ENCODE results near the gene FGF19. TPM values are rescaled to one million over a fixed set of nuclear protein-coding genes. Genes with fewer than 3 reads are reported as not detected.

Gene FGF19
- total and polyA plus RNA-seq, 9 of the 15 experiments (the other 6 are each of a cell fraction or from before 2014, with no cell fraction given), result 0.11 TPM; not detected in 8

GRCh38 chr11:69689484-69690319, 14.1 kb downstream of the FGF19 start (continued):
- no peak for TF ChIP-seq ELF4 (CRISPR knock-in tag; IDR thresholded peaks at IDR 0.05)
- TF ChIP-seq ATF3 (IDR thresholded peaks at IDR 0.05), result peak; percentile 56
- no peak for TF ChIP-seq ATF3 (CRISPR knock-in tag; conservative IDR thresholded peaks at IDR 0.05)
- TF ChIP-seq NFATC3 (IDR thresholded peaks at IDR 0.05), result no peak
- TF ChIP-seq ZNF316 (IDR thresholded peaks at IDR 0.05), result peak; percentile 48; the same call in 1 of the 2 replicates
- TF ChIP-seq CBX5 (IDR thresholded peaks at IDR 0.05; ENCODE audit: borderline replicate concordance, low read depth), result no peak
- peak; percentile 49; the same call in 1 of the 2 replicates for TF ChIP-seq CBFA2T2 (conservative IDR thresholded peaks at IDR 0.05)
- TF ChIP-seq ZNF398 (CRISPR knock-in tag; IDR thresholded peaks at IDR 0.05), result no peak
- TF ChIP-seq SFPQ (IDR thresholded peaks at IDR 0.05; ENCODE audit: low read depth, low read length), result no peak
- TF ChIP-seq JUN (IDR thresholded peaks at IDR 0.05; ENCODE audit: borderline replicate concordance, low read depth, low read length), result no peak
- TF ChIP-seq JUN (CRISPR knock-in tag; IDR thresholded peaks at IDR 0.05; ENCODE audit: borderline replicate concordance), result no peak
- TF ChIP-seq DPF2 (IDR thresholded peaks at IDR 0.05), result peak; percentile 70
- no peak for TF ChIP-seq FOXP4 (CRISPR knock-in tag; IDR thresholded peaks at IDR 0.05; ENCODE audit: borderline replicate concordance)
- no peak for TF ChIP-seq CREB3 (tag; conservative IDR thresholded peaks at IDR 0.05; ENCODE audit: low read depth)
- no peak for TF ChIP-seq POLR2AphosphoS5 (IDR thresholded peaks at IDR 0.05; ENCODE audit: control insufficient read depth, insufficient read depth, low read depth, low read length)
